Panc1 (cell line): ENCODE results near the gene ARHGAP18. TPM values are rescaled to one million over a fixed set of nuclear protein-coding genes. Genes with fewer than 3 reads are reported as not detected.

Experiments
- ATAC-seq: fragments of 200-7000 bp; cut with Tn5 transposase; 2 replicates; pipeline ENCODE4 v1.9.1; 2020; ENCODE audit warnings: mild to moderate bottlenecking, moderate library complexity
- BruUV-seq: library from RNA; stranded (reverse); fragments of 400-500 nt; replicated peaks from 2 replicates; lab custom pipeline; 2021; lab: Mats Ljungman, UMichigan
- CTCF ChIA-PET: fragments of 300-600 bp; sonication (Branson Sonifier 250); formaldehyde crosslinking; loops from one replicate; lab custom pipeline; 2022; ENCODE audit warnings: antibody characterized with exemption; lab: Charles Lee
- POLR2A ChIA-PET: fragments of 300-600 bp; sonication (Branson Sonifier 250); formaldehyde crosslinking; loops from one replicate; lab custom pipeline; 2022; ENCODE audit warnings: antibody characterized with exemption; lab: Charles Lee
- DNase-seq: peaks from one replicate; pipeline ENCODE4 v3.0.0-alpha.2; 2010; ENCODE audit warnings: low read depth, low spot score
- H3K27ac ChIP-seq: 2 replicates; pipeline ENCODE4 v1.5.1; 2011; ENCODE audit warnings: mild to moderate bottlenecking, low read length, inconsistent platforms
- H3K27me3 ChIP-seq: fragments of 200-500 bp; sonication (Bioruptor generic); 2 replicates; pipeline ENCODE4 v1.6.0; 2014; ENCODE audit warnings: low read length, inconsistent platforms; ENCODE audit not compliant: control insufficient read depth, insufficient read depth
- H3K36me3 ChIP-seq: fragments of 200-500 bp; sonication (Bioruptor generic); 2 replicates; pipeline ENCODE4 v1.5.1; 2014; ENCODE audit warnings: inconsistent platforms, mild to moderate bottlenecking, low read length, moderate library complexity; ENCODE audit not compliant: control insufficient read depth, insufficient read depth
- H3K4me1 ChIP-seq: 2 replicates; pipeline ENCODE4 v1.5.1; 2011; ENCODE audit warnings: inconsistent platforms, mild to moderate bottlenecking, low read length, moderate library complexity; ENCODE audit not compliant: control insufficient read depth, insufficient read depth
- H3K4me3 ChIP-seq, 2 experiments: 2 replicates each; pipeline ENCODE4 v1.5.1; 2011 to 2012; ENCODE audit warnings: low read depth in 2 of 2, low read length in 2 of 2, mild to moderate bottlenecking in 2 of 2, inconsistent platforms in 1 of 2, moderate library complexity in 1 of 2
- H3K9me3 ChIP-seq: fragments of 200-500 bp; sonication (Bioruptor generic); 2 replicates; pipeline ENCODE4 v1.5.1; 2014; ENCODE audit warnings: low read depth, mild to moderate bottlenecking, inconsistent platforms, low read length, moderate library complexity; ENCODE audit not compliant: control insufficient read depth, insufficient read depth
- CTCF ChIP-seq: fragments of 450-650 bp; IDR thresholded peaks from 2 replicates; pipeline ENCODE4 v1.5.1; 2017; ENCODE audit warnings: mild to moderate bottlenecking
- POLR2AphosphoS5 ChIP-seq: IDR thresholded peaks from 2 replicates; pipeline ENCODE4 v1.6.1; 2012; ENCODE audit warnings: mild to moderate bottlenecking, low read depth, low read length, moderate library complexity
- REST ChIP-seq, 2 experiments: IDR thresholded peaks; 2 replicates each; pipeline ENCODE4 v1.6.1; 2011 to 2012; ENCODE audit warnings: low read depth in 2 of 2, control low read depth in 1 of 2, low read length in 1 of 2, mild to moderate bottlenecking in 1 of 2, moderate library complexity in 1 of 2; ENCODE audit not compliant: insufficient read depth in 1 of 2
- SIN3A ChIP-seq: IDR thresholded peaks from 2 replicates; pipeline ENCODE4 v1.6.1; 2012; ENCODE audit warnings: low read depth, mild to moderate bottlenecking, low read length, moderate library complexity, borderline replicate concordance; ENCODE audit not compliant: insufficient read depth
- TCF7L2 ChIP-seq: IDR thresholded peaks from 2 replicates; pipeline ENCODE4 v1.6.1; 2011; ENCODE audit warnings: mild to moderate bottlenecking, low read depth, low read length, inconsistent platforms
- in situ Hi-C: cut with HindIII; loops from 2 replicates; pipeline ENCODE4 v1.10.0; 2016; ENCODE audit warnings: low sequenced_read_pairs, low pct_unique_long_range_greater_than_20kb
- intact Hi-C: fragments of 100-400 bp; cut with micrococcal nuclease; formaldehyde crosslinking; loops from one replicate; pipeline ENCODE4 v1.10.0; 2022; ENCODE audit not compliant: unreplicated experiment
- total RNA-seq: library from RNA; stranded (reverse); gene quantifications from one replicate; pipeline ENCODE4 v1.2.1, GENCODE V29; 2021; ENCODE audit not compliant: unreplicated experiment

ARHGAP18 gene
- total RNA-seq, 1 experiment from 2014 or later = 11.6 TPM

GRCh38 chr6:129731428-129731827 is 21.5 kb upstream of the ARHGAP18 start:
- DNase-seq (no peak), ATAC-seq (no peak)
- no TSS peak for BruUV-seq
- CTCF ChIA-PET = no interaction called here
- Histone ChIP-seq H3K4me1 (no peaks in the 10 kb centered on the region), H3K36me3 (no peaks in the 10 kb centered on the region), H3K27ac (no peak overlapping the region), H3K4me3 (no peak overlapping the region), H3K9me3 (no peaks in the 10 kb centered on the region), H3K27me3 (no peaks in the 10 kb centered on the region)
- intact Hi-C loops (loop anchor here (5.0 kb wide), 1 partner anchor 229 kb away; no protein-coding TSS in a partner anchor), in situ Hi-C loops (no loop called here)
- POLR2A ChIA-PET = no interaction called here
- no peak for TF ChIP-seq TCF7L2
- TF ChIP-seq SIN3A = no peak
- TF ChIP-seq CTCF = no peak
- no peak for TF ChIP-seq REST (IDR thresholded peaks at IDR 0.05; ENCODE audit: insufficient read depth in 1 of 2, low read depth in 2 of 2, low read length in 1 of 2)
- TF ChIP-seq POLR2AphosphoS5 = no peak

GRCh38 chr6:129730477-129731165 is 20.6 kb upstream of the ARHGAP18 start:
- in situ Hi-C loops = no loop called here
- H3K4me1 ChIP-seq = no peaks in the 10 kb centered on the region
- ATAC-seq (peak; percentile 70), DNase-seq (no peak)
- TF ChIP-seq POLR2AphosphoS5 (no peak), CTCF (peak; percentile 67)
- no peak overlapping the region; the same call in 1 of the 2 replicates for H3K27ac ChIP-seq
- no peaks in the 10 kb centered on the region for H3K27me3 ChIP-seq
- CTCF ChIA-PET = interaction anchor here (0.6 kb wide), 1 partner anchor 455 kb away, joined by 3 read pairs; no protein-coding TSS in a partner anchor
- no peaks in the 10 kb centered on the region for H3K9me3 ChIP-seq
- H3K4me3 ChIP-seq = no peak overlapping the region
- BruUV-seq = no TSS peak
- H3K36me3 ChIP-seq = no peaks in the 10 kb centered on the region
- intact Hi-C loops = loop anchor here (1.0 to 5.0 kb wide), 2 partner anchors 132 to 228 kb away; no protein-coding TSS in a partner anchor
- POLR2A ChIA-PET = no interaction called here
